Measurements from ENCODE around the gene TMEM182.

TMEM182 gene

DNA sequence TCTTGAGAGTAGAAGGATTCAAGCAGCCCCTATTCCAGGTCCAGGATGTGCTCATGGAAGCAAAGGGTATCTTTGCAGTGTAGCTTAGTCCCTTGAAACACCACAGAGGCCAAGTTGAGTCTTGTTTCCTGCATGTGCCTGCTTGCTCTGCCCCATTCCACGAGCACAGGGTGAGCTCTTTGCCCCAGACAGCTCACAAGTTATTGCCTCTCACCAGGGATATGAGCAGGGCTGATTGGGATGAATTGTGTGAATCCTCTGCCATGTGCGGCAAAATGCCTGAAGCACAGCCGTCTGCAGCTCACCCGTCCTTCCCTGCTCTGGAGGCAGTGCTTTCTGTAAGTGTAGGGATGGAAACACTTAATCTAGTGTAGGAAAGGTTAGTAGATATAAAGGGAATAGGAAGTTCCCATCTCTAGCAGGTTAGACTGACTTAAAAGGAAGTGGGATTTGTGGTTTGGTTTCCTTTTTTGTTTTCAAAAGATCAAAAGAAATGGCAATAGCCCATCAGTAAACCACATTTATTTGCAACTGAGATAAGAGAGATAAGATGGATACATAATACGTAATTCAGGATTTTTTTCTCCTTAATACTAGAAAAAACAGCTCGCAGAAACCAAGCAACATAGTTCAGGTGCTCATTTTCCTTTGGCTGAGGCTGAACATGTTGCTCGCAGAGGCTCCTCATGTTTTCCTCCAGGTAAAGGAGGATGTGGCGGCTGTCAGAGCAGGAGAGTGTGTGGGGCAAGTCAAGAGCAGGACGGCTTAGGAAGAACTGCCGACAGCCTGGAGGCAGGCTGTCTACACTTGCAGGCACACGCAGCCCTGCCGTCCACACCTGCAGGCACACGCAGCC is 41.4 kb downstream of the TMEM182 start:
- no peak for DNase-seq

GRCh38 chr2:102803897-102804217 is 42.0 kb downstream of the TMEM182 start:
- no peak for DNase-seq

GRCh38 chr2:102806250-102806837 is 44.5 kb downstream of the TMEM182 start:
- peak; percentile 3 for DNase-seq

DNA sequence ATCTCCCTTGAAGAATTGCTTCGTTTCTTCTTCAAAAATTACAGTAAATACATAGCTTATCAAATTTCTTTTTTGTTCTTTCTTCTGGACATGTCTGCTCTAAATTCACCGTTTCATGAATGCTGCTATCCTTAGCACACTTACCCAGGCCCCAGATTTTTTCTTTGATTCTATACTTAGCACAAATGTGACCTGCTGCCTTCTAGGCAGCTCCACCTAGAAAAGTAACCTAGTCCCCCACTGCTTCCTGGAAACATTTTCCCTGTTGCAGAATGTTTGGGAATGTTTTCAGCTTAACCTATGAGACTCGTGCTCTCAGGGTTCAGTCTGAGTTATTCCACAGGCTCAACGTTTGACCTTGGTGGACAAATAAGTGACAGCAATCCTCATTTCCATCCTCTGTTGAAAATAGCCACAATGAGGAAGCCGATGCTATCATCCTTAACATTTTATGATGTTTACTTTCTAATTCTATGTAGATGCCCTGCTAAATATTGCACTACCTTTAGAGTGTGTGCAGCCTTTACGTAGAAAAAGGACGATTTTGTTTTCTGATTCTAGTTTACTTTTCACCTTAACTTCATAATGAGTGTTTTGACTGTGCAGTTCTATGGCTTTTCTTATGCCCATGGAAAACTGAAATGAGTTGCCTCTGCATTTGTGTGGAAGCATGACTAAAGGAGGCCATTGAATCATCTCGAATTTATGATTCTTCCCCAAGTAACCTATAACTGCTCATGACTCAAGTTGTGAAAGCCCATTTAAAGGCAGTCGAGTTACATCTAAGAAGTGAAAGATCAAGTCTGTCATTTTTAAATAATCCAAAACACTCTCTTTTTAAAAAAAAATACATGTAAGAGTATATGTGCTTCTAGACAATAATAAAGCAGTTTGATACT is 47.7 kb downstream of the TMEM182 start:
- no peak for DNase-seq

DNA sequence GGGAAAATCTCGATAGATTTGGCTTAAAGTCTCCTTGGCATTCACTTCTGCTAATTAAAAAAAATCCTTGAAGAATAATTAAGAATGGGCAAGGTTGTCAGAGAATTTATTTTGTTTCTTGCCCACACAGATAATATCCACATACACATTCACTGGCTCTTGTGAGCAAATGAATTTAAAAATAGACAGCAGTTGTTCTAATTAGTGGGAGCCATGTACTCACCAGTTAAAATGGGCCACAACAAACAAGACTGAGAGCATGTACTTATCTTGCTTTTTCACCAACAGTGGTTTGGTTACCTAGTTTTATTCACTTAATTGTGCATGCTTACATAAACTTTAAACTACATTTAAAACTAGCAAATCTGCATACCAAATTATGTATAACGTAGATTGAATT is 53.5 kb downstream of the TMEM182 start:
- DNase-seq: no peak

- DNase-seq: no peak
Observed at GRCh38 chr2:102826904-102827303, 65.1 kb downstream of the TMEM182 start.

DNA sequence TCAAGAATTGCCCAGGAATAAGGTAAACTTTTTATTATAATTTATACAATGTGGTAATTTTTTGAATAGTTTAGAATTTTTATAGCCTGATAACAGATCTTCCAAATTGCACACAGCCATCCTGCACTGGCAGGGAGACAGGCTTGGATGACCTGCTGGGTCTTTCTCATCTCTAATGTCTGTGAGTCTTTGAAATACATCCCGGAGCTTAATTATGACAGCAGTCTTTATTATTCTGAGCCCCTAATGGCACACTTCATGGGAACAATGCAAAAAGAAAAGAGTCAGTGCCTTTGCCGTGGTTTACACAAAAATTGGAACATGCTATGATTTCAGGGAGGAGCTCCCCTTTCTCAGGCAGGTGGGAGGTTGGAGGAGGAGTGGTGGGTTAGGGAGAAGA is 71.0 kb downstream of the TMEM182 start:
- no peak for DNase-seq

DNA sequence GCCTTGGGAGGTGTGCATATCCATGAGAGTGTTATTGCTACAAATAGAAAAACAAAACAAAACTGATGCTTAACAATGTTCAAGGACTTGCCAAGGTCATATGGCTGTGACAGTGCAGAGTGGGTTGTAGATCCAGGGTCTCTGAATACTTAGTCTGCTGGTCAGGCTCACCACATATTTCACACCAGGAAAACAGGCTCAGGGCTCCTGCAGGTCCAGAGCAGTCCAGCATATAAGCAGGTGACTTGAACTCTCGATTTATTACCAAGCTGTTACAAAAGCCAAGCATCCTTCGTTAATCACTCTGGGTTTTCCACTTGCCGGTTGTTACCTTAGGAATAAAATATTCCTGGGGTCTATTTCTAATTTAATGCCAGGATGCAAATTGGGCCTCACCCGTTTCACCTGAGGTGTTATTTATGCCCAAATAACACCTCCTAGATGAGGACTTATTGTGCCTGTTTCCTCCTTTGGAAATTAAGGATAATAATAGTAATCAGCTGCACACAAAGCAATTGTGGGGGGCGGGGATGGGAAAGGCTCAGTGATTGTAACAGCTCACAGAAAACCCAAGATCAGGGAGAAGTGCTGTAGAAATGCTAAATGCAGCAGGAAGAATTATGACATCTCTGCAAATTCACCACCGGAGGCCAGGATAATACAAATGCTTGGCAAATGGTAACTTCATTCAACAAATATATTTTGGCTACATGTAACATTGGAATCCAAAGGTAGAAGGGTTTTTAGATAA is 72.9 kb downstream of the TMEM182 start:
- no peak for DNase-seq

- DNase-seq: no peak
Observed at GRCh38 chr2:102837626-102838198, 75.9 kb downstream of the TMEM182 start.

- DNase-seq: no peak
Observed at GRCh38 chr2:102839668-102840388, 78.0 kb downstream of the TMEM182 start.

- no peak for DNase-seq
Observed at GRCh38 chr2:102841107-102841840, 79.4 kb downstream of the TMEM182 start.

DNA sequence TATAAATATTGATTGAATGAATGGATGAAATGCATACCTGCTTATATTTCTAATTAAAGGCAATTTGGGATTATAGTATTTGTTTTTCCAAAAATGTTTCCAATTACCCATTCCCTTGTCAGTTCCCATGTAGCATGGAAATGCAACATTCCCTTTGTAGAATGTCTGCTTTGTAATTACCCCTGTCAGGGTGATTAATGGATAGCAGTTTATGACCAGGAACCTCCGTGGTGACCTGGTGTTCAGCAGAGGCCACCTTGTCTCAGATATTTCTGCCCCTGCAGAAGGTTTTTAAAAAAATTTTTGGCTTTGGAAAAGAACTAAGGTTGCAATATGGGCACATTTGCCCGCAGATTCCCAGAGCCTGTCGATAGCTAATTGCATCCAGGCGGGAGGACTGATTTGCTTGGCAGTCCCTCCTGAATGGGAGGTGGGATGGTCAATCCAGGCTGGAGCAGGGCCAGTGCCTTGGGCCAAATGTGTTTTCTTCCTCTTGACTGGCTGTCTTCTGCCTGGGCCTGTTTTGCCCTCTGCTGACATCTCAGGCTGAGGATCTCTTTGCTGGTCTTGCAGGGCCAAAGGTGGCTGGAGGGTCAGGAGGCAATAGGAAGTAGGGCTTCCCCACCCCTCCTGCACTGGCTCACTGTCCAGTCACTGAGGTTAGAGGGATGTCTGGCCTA is 82.1 kb downstream of the TMEM182 start:
- DNase-seq: no peak

GRCh38 chr2:102844911-102845310 is 83.1 kb downstream of the TMEM182 start:
- no peak for DNase-seq

- DNase-seq: peak; percentile 32
Observed at GRCh38 chr2:102848366-102848839, 86.6 kb downstream of the TMEM182 start.

- DNase-seq: no peak
Observed at GRCh38 chr2:102850888-102851287, 89.1 kb downstream of the TMEM182 start.

DNA sequence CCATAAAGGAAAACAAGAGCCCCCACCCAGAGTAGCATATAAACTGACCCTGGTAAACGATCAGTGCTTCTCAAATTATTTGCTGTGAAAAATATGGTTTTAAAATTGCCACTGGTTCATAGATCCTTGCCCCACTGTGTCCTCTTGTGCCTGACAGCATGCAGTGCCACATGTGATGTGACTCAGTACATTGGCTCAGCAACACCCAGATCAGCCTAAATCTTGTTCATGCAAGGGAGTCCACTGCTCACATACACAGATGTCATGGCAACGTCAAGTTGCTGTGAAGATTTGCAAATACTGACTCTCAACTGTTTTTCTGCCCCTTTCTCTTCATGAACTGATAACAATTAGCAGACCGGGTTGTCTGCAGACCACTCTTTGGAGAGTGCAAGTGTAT is 91.0 kb downstream of the TMEM182 start:
- DNase-seq: no peak

Measured in CD4-positive, alpha-beta T cell treated with Interferon gamma for 1 hour (primary cell).